HEK293 (cell line): ENCODE measurements around the gene LY86.

ENCODE experiments used
- CTCF ChIA-PET: fragments of 350-600 bp; formaldehyde crosslinking; extraction: SDS; loops from one replicate; lab custom pipeline; 2021; ENCODE audit warnings: antibody characterized with exemption; lab: Yijun Ruan, JAX
- POLR2A ChIA-PET: fragments of 300-600 bp; formaldehyde crosslinking; extraction: SDS; loops from one replicate; lab custom pipeline; 2020; ENCODE audit warnings: antibody characterized with exemption, inconsistent platforms; lab: Yijun Ruan, JAX
- H3K27ac ChIP-seq: fragments of 200-500 bp; sonication (Bioruptor generic); 2 replicates; pipeline ENCODE4 v1.5.1; 2014; ENCODE audit warnings: low read depth, low read length, control low read depth, inconsistent platforms; ENCODE audit errors: extremely low read depth
- H3K36me3 ChIP-seq, 2 experiments: fragments of 200-500 bp in 1 of 2; sonication (Bioruptor generic) in 1 of 2; 1 replicate in 1 of 2; 2 replicates in 1 of 2; pipeline ENCODE4 v1.5.1; 2014 to 2017; ENCODE audit warnings: inconsistent platforms in 2 of 2, low read length in 2 of 2; ENCODE audit not compliant: control insufficient read depth in 2 of 2, insufficient read depth in 1 of 2
- H3K4me1 ChIP-seq: fragments of 200-500 bp; sonication (Bioruptor generic); 2 replicates; pipeline ENCODE4 v1.5.1; 2014; ENCODE audit warnings: mild to moderate bottlenecking, low read length, inconsistent platforms; ENCODE audit not compliant: control insufficient read depth, insufficient read depth
- H3K4me3 ChIP-seq: 2 replicates; pipeline ENCODE4 v1.5.1; 2011; ENCODE audit warnings: low read depth, mild to moderate bottlenecking, control low read depth, low read length, moderate library complexity
- H3K9me3 ChIP-seq: fragments of 200-500 bp; sonication (Bioruptor generic); 2 replicates; pipeline ENCODE4 v1.5.1; 2014; ENCODE audit warnings: low read depth, low read length, inconsistent platforms; ENCODE audit not compliant: control insufficient read depth, insufficient read depth
- KLF10 ChIP-seq: fragments of 450-650 bp; IDR thresholded peaks from 2 replicates; pipeline ENCODE4 v1.5.1; 2018; ENCODE audit warnings: missing biosample characterization, mild to moderate bottlenecking, missing genetic modification characterization
- KLF17 ChIP-seq: fragments of 450-650 bp; formaldehyde crosslinking; IDR thresholded peaks from 2 replicates; pipeline ENCODE4 v1.5.1; 2016; ENCODE audit warnings: missing biosample characterization, missing genetic modification characterization
- PRDM1 ChIP-seq: fragments of 450-650 bp; formaldehyde crosslinking; IDR thresholded peaks from 2 replicates; pipeline ENCODE4; 2016; ENCODE audit warnings: missing biosample characterization, missing genetic modification characterization
- YY1 ChIP-seq: fragments of 450-650 bp; formaldehyde crosslinking; IDR thresholded peaks from 2 replicates; pipeline ENCODE4 v1.5.1; 2018; ENCODE audit warnings: missing biosample characterization, missing genetic modification characterization
- ZBTB26 ChIP-seq: fragments of 450-650 bp; formaldehyde crosslinking; optimal IDR thresholded peaks from 2 replicates; pipeline ENCODE3; 2016; ENCODE audit warnings: missing biosample characterization, mild to moderate bottlenecking, missing genetic modification characterization
- ZFP37 ChIP-seq: fragments of 450-650 bp; formaldehyde crosslinking; IDR thresholded peaks from 2 replicates; pipeline ENCODE4 v1.5.1; 2016; ENCODE audit warnings: missing biosample characterization, missing genetic modification characterization
- ZNF132 ChIP-seq: fragments of 450-650 bp; formaldehyde crosslinking; IDR thresholded peaks from 2 replicates; pipeline ENCODE4 v1.5.1; 2017; ENCODE audit warnings: missing biosample characterization, missing genetic modification characterization, borderline replicate concordance
- ZNF140 ChIP-seq: fragments of 450-650 bp; formaldehyde crosslinking; IDR thresholded peaks from 2 replicates; pipeline ENCODE4 v1.5.1; 2016; ENCODE audit warnings: missing biosample characterization, missing genetic modification characterization
- ZNF146 ChIP-seq: fragments of 450-650 bp; formaldehyde crosslinking; IDR thresholded peaks from 2 replicates; pipeline ENCODE4 v1.5.1; 2016; ENCODE audit warnings: missing biosample characterization, missing genetic modification characterization
- ZNF155 ChIP-seq: fragments of 450-650 bp; formaldehyde crosslinking; IDR thresholded peaks from 2 replicates; pipeline ENCODE4 v1.5.1; 2016; ENCODE audit warnings: missing biosample characterization, missing genetic modification characterization
- ZNF169 ChIP-seq: fragments of 450-650 bp; formaldehyde crosslinking; IDR thresholded peaks from 2 replicates; pipeline ENCODE4 v1.5.1; 2016; ENCODE audit warnings: missing biosample characterization, missing genetic modification characterization
- ZNF175 ChIP-seq: fragments of 450-650 bp; formaldehyde crosslinking; IDR thresholded peaks from 2 replicates; pipeline ENCODE4 v1.5.1; 2016; ENCODE audit warnings: missing biosample characterization, missing genetic modification characterization
- ZNF2 ChIP-seq: fragments of 450-650 bp; formaldehyde crosslinking; IDR thresholded peaks from 2 replicates; pipeline ENCODE4 v1.5.1; 2016; ENCODE audit warnings: missing biosample characterization, missing genetic modification characterization
- ZNF211 ChIP-seq: fragments of 450-650 bp; formaldehyde crosslinking; IDR thresholded peaks from 2 replicates; pipeline ENCODE4 v1.5.1; 2016; ENCODE audit warnings: low read depth, missing biosample characterization, missing genetic modification characterization
- ZNF221 ChIP-seq: fragments of 450-650 bp; formaldehyde crosslinking; IDR thresholded peaks from 2 replicates; pipeline ENCODE4 v1.5.1; 2017; ENCODE audit warnings: missing biosample characterization, missing genetic modification characterization, borderline replicate concordance
- ZNF266 ChIP-seq: fragments of 450-650 bp; formaldehyde crosslinking; IDR thresholded peaks from 2 replicates; pipeline ENCODE4 v1.5.1; 2016; ENCODE audit warnings: missing biosample characterization, missing genetic modification characterization, low read depth
- ZNF311 ChIP-seq: fragments of 450-650 bp; formaldehyde crosslinking; IDR thresholded peaks from 2 replicates; pipeline ENCODE4 v1.5.1; 2017; ENCODE audit warnings: missing biosample characterization, missing genetic modification characterization, borderline replicate concordance
- ZNF366 ChIP-seq: fragments of 450-650 bp; formaldehyde crosslinking; conservative IDR thresholded peaks from 2 replicates; pipeline ENCODE4 v1.5.1; 2016; ENCODE audit warnings: missing biosample characterization, missing genetic modification characterization
- ZNF37A ChIP-seq: fragments of 450-650 bp; IDR thresholded peaks from 2 replicates; pipeline ENCODE4 v1.5.1; 2018; ENCODE audit warnings: missing biosample characterization, missing genetic modification characterization
- ZNF514 ChIP-seq: fragments of 450-650 bp; formaldehyde crosslinking; IDR thresholded peaks from 2 replicates; pipeline ENCODE4 v1.5.1; 2016; ENCODE audit warnings: missing biosample characterization, missing genetic modification characterization
- ZNF600 ChIP-seq: fragments of 450-650 bp; formaldehyde crosslinking; IDR thresholded peaks from 2 replicates; pipeline ENCODE4 v1.5.1; 2016; ENCODE audit warnings: missing biosample characterization, missing genetic modification characterization
- ZNF626 ChIP-seq: fragments of 450-650 bp; sonication (Bioruptor Pico); formaldehyde crosslinking; IDR thresholded peaks from 2 replicates; pipeline ENCODE4 v1.5.1; 2018; ENCODE audit warnings: missing biosample characterization, missing genetic modification characterization, inconsistent platforms
- ZNF639 ChIP-seq: fragments of 450-650 bp; formaldehyde crosslinking; IDR thresholded peaks from 2 replicates; pipeline ENCODE4 v1.5.1; 2016; ENCODE audit warnings: missing biosample characterization, missing genetic modification characterization
- ZNF658 ChIP-seq: fragments of 450-650 bp; formaldehyde crosslinking; IDR thresholded peaks from 2 replicates; pipeline ENCODE4; 2016; ENCODE audit warnings: missing biosample characterization, missing genetic modification characterization
- ZNF777 ChIP-seq: fragments of 450-650 bp; formaldehyde crosslinking; IDR thresholded peaks from 2 replicates; pipeline ENCODE4 v1.5.1; 2017; ENCODE audit warnings: missing biosample characterization, missing genetic modification characterization, borderline replicate concordance
- ZSCAN30 ChIP-seq: fragments of 450-650 bp; IDR thresholded peaks from 2 replicates; pipeline ENCODE4 v1.5.1; 2018; ENCODE audit warnings: missing biosample characterization, mild to moderate bottlenecking, missing genetic modification characterization, moderate library complexity
- TF ChIP-seq, protein P1 (sequence below): fragments of 450-650 bp; formaldehyde crosslinking; IDR thresholded peaks from 2 replicates; pipeline ENCODE4 v1.5.1; 2016; ENCODE audit warnings: missing biosample characterization, missing genetic modification characterization, low read depth
- TF ChIP-seq, protein P2 (sequence below): fragments of 450-650 bp; formaldehyde crosslinking; IDR thresholded peaks from 2 replicates; pipeline ENCODE4 v1.5.1; 2016; ENCODE audit warnings: missing biosample characterization, missing genetic modification characterization
- TF ChIP-seq, protein P3 (sequence below): fragments of 450-650 bp; formaldehyde crosslinking; IDR thresholded peaks from 2 replicates; pipeline ENCODE4 v1.5.1; 2016; ENCODE audit warnings: missing biosample characterization, missing genetic modification characterization

LY86 gene

DNA sequence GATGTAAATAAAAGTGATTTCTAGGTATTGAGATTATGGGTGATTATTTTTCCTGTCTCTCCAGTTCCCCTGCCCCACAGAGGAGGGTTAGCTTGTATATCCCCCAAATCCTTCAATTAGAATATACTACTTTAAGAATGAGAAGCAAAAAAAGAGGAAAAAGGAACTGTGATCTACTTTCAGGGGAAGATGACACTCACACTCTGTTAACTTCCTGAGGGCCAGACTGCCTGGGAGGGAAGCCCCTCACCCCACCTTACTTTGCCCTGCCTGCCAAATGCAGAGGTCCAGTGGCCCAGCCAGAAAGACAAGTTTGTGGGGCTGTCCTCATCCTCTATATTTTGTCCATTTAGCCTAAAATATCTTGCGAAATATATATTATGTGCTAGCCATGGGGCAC is 9.2 kb upstream of the LY86 start (continued):
- TF ChIP-seq ZNF311 (no peak), ZNF626 (tag by site-specific recombination) (no peak), ZNF658 (tag by site-specific recombination) (no peak), ZNF366 (tag by site-specific recombination) (no peak), ZNF175 (no peak), ZNF639 (tag by site-specific recombination) (no peak), YY1 (no peak)
- TF ChIP-seq, protein P1, sequence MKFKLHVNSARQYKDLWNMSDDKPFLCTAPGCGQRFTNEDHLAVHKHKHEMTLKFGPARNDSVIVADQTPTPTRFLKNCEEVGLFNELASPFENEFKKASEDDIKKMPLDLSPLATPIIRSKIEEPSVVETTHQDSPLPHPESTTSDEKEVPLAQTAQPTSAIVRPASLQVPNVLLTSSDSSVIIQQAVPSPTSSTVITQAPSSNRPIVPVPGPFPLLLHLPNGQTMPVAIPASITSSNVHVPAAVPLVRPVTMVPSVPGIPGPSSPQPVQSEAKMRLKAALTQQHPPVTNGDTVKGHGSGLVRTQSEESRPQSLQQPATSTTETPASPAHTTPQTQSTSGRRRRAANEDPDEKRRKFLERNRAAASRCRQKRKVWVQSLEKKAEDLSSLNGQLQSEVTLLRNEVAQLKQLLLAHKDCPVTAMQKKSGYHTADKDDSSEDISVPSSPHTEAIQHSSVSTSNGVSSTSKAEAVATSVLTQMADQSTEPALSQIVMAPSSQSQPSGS (tag by site-specific recombination), result no peak

DNA sequence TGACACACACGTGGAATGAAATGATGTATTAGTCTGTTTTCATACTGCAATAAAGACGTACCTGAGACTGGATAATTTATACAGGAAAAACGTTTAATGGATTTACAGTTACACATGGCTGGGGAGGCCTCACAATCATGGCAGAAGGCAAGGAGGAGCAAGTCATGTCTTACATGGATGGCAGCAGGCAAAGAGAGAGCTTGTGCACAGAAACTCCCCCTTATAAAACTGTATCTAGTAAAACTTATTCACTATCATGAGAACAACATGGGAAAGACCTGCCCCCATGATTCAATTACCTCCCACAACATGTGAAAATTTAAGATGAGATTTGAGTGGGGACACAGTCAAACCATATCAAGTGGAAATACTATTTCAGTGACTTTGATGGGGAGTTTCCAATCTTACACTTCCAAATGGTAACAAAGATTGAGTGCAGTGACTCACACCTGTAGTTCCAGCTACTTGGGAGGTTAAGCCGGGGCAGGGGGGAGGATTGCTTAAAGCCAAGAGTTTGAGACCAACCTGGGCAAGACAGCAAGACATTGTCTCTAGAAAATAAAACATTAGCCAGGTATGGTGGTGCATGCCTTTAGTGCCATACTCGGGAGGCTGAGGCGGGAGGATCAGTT is 8.2 kb upstream of the LY86 start:
- Histone ChIP-seq H3K4me3 (no peak overlapping the region), H3K36me3 (no peaks in the 10 kb centered on the region), H3K27ac (no peak overlapping the region), H3K4me1 (no peaks in the 10 kb centered on the region), H3K9me3 (no peaks in the 10 kb centered on the region)
- ChIA-PET CTCF (interaction anchor here (0.5 to 1.5 kb wide), 6 partner anchors 12 to 1042 kb away, joined by 3 to 4 read pairs (median 3); no protein-coding TSS in a partner anchor), POLR2A (no interaction called here)
- TF ChIP-seq KLF17 (tag by site-specific recombination) (no peak), ZNF155 (tag by site-specific recombination) (no peak), ZNF146 (tag by site-specific recombination) (no peak), ZFP37 (no peak), ZNF169 (tag by site-specific recombination) (no peak), ZNF132 (tag by site-specific recombination) (no peak), ZNF600 (tag by site-specific recombination) (no peak), ZNF266 (tag by site-specific recombination) (no peak), ZNF221 (tag by site-specific recombination) (no peak)
- TF ChIP-seq, all 188 proteins: peak for 0

DNA sequence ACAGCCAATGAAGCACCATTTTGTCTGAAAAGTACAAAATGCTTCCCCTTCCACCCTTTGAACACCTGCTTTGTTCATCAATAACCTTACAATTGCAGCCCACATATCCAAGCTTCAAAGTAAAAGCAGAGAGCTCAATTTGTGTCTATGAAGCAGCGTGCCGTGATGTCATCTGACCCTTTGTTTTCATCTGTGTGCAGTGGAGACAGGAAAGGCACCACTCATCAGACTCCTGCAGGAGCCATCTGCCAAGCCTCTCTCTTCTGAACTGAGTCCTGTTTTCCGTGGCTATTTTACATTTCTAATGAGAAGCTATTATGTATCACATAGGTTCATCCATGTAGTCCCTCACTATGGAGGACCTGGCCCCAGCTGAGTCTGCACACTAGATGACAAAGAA is 7.5 kb upstream of the LY86 start:
- no peak overlapping the region for H3K4me3 ChIP-seq
- no peaks in the 10 kb centered on the region for H3K9me3 ChIP-seq
- no peaks in the 10 kb centered on the region for H3K36me3 ChIP-seq
- no peaks in the 10 kb centered on the region for H3K4me1 ChIP-seq
- ChIA-PET CTCF (interaction anchor here (0.8 to 1.5 kb wide), 4 partner anchors 13 to 34 kb away, joined by 3 to 4 read pairs (median 4); no protein-coding TSS in a partner anchor), POLR2A (no interaction called here)
- no peak overlapping the region for H3K27ac ChIP-seq
- TF ChIP-seq KLF10 (tag by site-specific recombination), result no peak
- no peak for TF ChIP-seq ZNF37A (tag by site-specific recombination)
- no peak for TF ChIP-seq ZNF140 (tag by site-specific recombination)
- no peak for TF ChIP-seq ZSCAN30
- TF ChIP-seq ZNF514 (tag by site-specific recombination), result no peak
- TF ChIP-seq, protein P2, sequence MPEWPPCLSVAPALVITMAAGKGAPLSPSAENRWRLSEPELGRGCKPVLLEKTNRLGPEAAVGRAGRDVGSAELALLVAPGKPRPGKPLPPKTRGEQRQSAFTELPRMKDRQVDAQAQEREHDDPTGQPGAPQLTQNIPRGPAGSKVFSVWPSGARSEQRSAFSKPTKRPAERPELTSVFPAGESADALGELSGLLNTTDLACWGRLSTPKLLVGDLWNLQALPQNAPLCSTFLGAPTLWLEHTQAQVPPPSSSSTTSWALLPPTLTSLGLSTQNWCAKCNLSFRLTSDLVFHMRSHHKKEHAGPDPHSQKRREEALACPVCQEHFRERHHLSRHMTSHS (tag by site-specific recombination), result no peak
- TF ChIP-seq, protein P3, sequence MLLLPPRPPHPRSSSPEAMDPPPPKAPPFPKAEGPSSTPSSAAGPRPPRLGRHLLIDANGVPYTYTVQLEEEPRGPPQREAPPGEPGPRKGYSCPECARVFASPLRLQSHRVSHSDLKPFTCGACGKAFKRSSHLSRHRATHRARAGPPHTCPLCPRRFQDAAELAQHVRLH, result no peak
- no peak for TF ChIP-seq ZNF211 (tag by site-specific recombination)
- TF ChIP-seq ZFP37, result no peak
- no peak for TF ChIP-seq ZBTB26 (tag by site-specific recombination)
- TF ChIP-seq ZNF777 (tag by site-specific recombination), result no peak
- TF ChIP-seq PRDM1 (tag by site-specific recombination), result no peak
- no peak for TF ChIP-seq ZNF2
